GM12864 (cell line): ENCODE data around the gene CYP1A1.

ENCODE experiments used
- DNase-seq: peaks from one replicate; pipeline ENCODE4 v3.0.0-alpha.2; 2011; ENCODE audit warnings: low read depth
- H3K4me3 ChIP-seq: 2 replicates; pipeline ENCODE4 v1.5.1; 2011; ENCODE audit warnings: mild to moderate bottlenecking, low read depth, low read length, control low read depth
- TF ChIP-seq, protein P1 (sequence below): IDR thresholded peaks from 2 replicates; pipeline ENCODE4 v1.5.1; 2011; ENCODE audit warnings: low read depth, mild to moderate bottlenecking, moderate library complexity, low read length, control low read depth, inconsistent platforms; ENCODE audit errors: missing control alignments

The CYP1A1 gene

DNA sequence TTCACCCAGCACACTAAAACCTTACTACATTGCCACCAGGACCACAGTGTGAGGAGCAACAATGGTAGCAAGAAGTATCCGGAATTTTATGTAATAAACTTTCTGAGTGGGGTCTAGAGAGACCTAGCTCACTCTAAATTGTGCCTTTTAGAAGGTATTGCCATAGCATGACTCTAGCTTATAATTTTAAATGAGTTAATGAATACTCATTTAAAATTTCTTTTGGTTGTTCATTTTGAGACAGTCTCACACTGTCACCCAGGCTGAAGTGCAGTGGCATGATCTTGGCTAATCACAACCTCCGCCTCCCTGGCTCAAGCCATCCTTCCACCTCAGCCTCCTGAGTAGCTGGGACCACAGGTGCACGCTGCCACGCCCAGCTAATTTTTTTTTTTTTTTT lies 55.7 kb downstream of the CYP1A1 start:
- TF ChIP-seq, protein P1, sequence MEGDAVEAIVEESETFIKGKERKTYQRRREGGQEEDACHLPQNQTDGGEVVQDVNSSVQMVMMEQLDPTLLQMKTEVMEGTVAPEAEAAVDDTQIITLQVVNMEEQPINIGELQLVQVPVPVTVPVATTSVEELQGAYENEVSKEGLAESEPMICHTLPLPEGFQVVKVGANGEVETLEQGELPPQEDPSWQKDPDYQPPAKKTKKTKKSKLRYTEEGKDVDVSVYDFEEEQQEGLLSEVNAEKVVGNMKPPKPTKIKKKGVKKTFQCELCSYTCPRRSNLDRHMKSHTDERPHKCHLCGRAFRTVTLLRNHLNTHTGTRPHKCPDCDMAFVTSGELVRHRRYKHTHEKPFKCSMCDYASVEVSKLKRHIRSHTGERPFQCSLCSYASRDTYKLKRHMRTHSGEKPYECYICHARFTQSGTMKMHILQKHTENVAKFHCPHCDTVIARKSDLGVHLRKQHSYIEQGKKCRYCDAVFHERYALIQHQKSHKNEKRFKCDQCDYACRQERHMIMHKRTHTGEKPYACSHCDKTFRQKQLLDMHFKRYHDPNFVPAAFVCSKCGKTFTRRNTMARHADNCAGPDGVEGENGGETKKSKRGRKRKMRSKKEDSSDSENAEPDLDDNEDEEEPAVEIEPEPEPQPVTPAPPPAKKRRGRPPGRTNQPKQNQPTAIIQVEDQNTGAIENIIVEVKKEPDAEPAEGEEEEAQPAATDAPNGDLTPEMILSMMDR: no peak
- no peak for DNase-seq
- H3K4me3 ChIP-seq: no peak overlapping the region
